ENCODE results near the gene MLXIPL. TPM values are rescaled to one million over a fixed set of nuclear protein-coding genes. Genes with fewer than 3 reads are reported as not detected.

MLXIPL gene
- total and polyA plus RNA-seq, 2 donors (not counting 3 experiments of a cell fraction or from before 2014, with no cell fraction given): not detected

DNA sequence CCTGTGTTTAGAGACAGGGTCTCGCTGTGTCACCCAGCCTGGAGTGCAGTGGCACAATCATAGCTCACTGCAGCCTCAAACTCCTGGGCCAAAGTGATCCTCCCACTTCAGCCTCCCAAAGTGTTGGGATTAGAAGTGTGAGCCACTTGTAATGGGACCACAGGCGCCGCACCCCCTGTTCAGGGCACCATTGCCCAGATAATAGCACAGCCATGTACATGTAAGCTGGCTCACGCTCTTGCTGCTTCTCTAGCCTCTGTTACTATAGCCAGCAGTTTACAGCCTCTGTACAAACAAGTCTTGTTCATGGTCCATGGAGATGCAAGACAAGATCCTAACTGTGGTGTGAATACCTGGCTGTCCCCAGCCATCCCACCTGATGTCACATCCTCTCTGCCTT lies 4.2 kb upstream of the MLXIPL start:
- Histone ChIP-seq H3K27ac (ENCODE audit: insufficient read depth, low read depth, low read length) (no peak overlapping the region), H3K4me3 (replicated peaks in 1 of 3; ENCODE audit: insufficient read depth in 1 of 3, low read depth in 1 of 3, low read length in 3 of 3) (no peak overlapping the region), H3K27me3 (ENCODE audit: control insufficient read depth in 2 of 2, insufficient read depth in 2 of 2, low read length in 2 of 2) (peaks cover 14 to 25% of the 10 kb centered on the region in 2 experiments), H3K4me2 (ENCODE audit: insufficient read depth, low read length) (no peak overlapping the region), H3K9me1 (replicated peaks; ENCODE audit: control insufficient read depth, extremely low read depth, insufficient read depth, low read length) (no peaks in the 10 kb centered on the region), H4K20me1 (replicated peaks; ENCODE audit: control insufficient read depth, extremely low read depth, insufficient read depth, low read length) (no peaks in the 10 kb centered on the region), H3K9ac (replicated peaks; ENCODE audit: extremely low read depth, insufficient read depth, low read length) (no peak overlapping the region), H3K79me2 (ENCODE audit: control insufficient read depth, insufficient read depth, low read length) (no peaks in the 10 kb centered on the region), H3K9me3 (replicated peaks; ENCODE audit: control insufficient read depth, insufficient read depth, low read length) (no peaks in the 10 kb centered on the region), H2AFZ (ENCODE audit: low read depth, low read length) (no peak overlapping the region), H3K36me3 (ENCODE audit: control insufficient read depth in 2 of 2, extremely low read depth in 1 of 2, insufficient read depth in 2 of 2, low read length in 2 of 2) (no peaks in the 10 kb centered on the region), H3K4me1 (ENCODE audit: control insufficient read depth, extremely low read depth, insufficient read depth, low read length) (peaks cover 3% of the 10 kb centered on the region)
- TF ChIP-seq JUN (IDR thresholded peaks at IDR 0.05; ENCODE audit: borderline replicate concordance, insufficient read depth, insufficient read length, low read depth): no peak
- TF ChIP-seq, protein P1, sequence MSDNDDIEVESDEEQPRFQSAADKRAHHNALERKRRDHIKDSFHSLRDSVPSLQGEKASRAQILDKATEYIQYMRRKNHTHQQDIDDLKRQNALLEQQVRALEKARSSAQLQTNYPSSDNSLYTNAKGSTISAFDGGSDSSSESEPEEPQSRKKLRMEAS (IDR thresholded peaks at IDR 0.05; ENCODE audit: insufficient read depth, insufficient read length): no peak
- TF ChIP-seq GATA2 (IDR thresholded peaks at IDR 0.05; ENCODE audit: insufficient read depth, insufficient read length, low read depth, low read length): no peak
- TF ChIP-seq POLR2AphosphoS5 (IDR thresholded peaks at IDR 0.05; ENCODE audit: insufficient read depth, low read depth, low read length): no peak
- TF ChIP-seq FOS (IDR thresholded peaks at IDR 0.05; ENCODE audit: borderline replicate concordance, insufficient read depth, low read length): no peak
- no peak for TF ChIP-seq POLR2A (IDR thresholded peaks at IDR 0.05; ENCODE audit: low read depth, low read length)
- no peak for TF ChIP-seq MYC (IDR thresholded peaks at IDR 0.05; ENCODE audit: low read depth, low read length)
- no peak for TF ChIP-seq EZH2 (IDR thresholded peaks at IDR 0.05; ENCODE audit: borderline replicate concordance, low read depth, low read length, severe bottlenecking)
- no TSS peak for BruUV-seq (replicated peaks)
- CTCF ChIA-PET: interaction anchor here (0.6 to 3.2 kb wide), 32 partner anchors 8 to 464 kb away, joined by 3 to 50 read pairs (median 5); partner anchors contain the start of genes STX1A and VPS37D
- DNase-seq (ENCODE audit: low read depth, low spot score): no peak
- FAIRE-seq: no peak
- POLR2A ChIA-PET: no interaction called here
- dilution Hi-C loops (cut with MboI; ENCODE audit: extremely low pct_ligation_motif_present, low sequenced_read_pairs) (no loop called here), intact Hi-C loops (cut with micrococcal nuclease) (loop anchor here (5.0 kb wide), 1 partner anchor 39 kb away; the partner anchor contains the start of gene VPS37D)

DNA sequence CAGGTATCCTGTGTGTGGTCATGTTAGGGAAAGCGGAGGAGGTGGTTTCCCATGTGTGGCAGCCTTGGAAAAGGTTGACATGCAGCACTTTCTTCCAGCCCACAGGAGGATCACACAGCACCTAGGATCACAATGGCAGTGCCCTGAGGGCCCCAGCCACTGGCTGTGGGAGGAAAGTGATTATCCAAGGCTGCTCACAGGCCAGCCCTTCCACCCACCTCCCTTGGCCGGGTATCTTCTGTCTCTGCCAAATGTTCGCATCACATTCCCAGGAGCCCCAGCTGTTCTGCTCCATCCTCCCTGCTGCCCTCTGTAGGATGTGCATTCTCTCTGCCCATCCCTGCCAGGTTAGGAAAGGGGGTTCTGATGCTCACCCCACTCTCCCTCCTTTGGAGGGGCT lies 2.5 kb upstream of the MLXIPL start:
- dilution Hi-C loops (cut with MboI; ENCODE audit: extremely low pct_ligation_motif_present, low sequenced_read_pairs): no loop called here
- FAIRE-seq (no peak), DNase-seq (ENCODE audit: low read depth, low spot score) (no peak)
- no peak overlapping the region for H3K9ac ChIP-seq (replicated peaks; ENCODE audit: extremely low read depth, insufficient read depth, low read length)
- TF ChIP-seq, protein P1 (IDR thresholded peaks at IDR 0.05; ENCODE audit: insufficient read depth, insufficient read length): no peak
- TF ChIP-seq MYC (IDR thresholded peaks at IDR 0.05; ENCODE audit: low read depth, low read length): no peak
- no peak for TF ChIP-seq POLR2A (IDR thresholded peaks at IDR 0.05; ENCODE audit: low read depth, low read length)
- no peak for TF ChIP-seq POLR2AphosphoS5 (IDR thresholded peaks at IDR 0.05; ENCODE audit: insufficient read depth, low read depth, low read length)
- no peak for TF ChIP-seq GATA2 (IDR thresholded peaks at IDR 0.05; ENCODE audit: insufficient read depth, insufficient read length, low read depth, low read length)
- no peak for TF ChIP-seq FOS (IDR thresholded peaks at IDR 0.05; ENCODE audit: borderline replicate concordance, insufficient read depth, low read length)
- no peak for TF ChIP-seq EZH2 (IDR thresholded peaks at IDR 0.05; ENCODE audit: borderline replicate concordance, low read depth, low read length, severe bottlenecking)
- TF ChIP-seq JUN (IDR thresholded peaks at IDR 0.05; ENCODE audit: borderline replicate concordance, insufficient read depth, insufficient read length, low read depth): no peak
- TF ChIP-seq, protein P2, sequence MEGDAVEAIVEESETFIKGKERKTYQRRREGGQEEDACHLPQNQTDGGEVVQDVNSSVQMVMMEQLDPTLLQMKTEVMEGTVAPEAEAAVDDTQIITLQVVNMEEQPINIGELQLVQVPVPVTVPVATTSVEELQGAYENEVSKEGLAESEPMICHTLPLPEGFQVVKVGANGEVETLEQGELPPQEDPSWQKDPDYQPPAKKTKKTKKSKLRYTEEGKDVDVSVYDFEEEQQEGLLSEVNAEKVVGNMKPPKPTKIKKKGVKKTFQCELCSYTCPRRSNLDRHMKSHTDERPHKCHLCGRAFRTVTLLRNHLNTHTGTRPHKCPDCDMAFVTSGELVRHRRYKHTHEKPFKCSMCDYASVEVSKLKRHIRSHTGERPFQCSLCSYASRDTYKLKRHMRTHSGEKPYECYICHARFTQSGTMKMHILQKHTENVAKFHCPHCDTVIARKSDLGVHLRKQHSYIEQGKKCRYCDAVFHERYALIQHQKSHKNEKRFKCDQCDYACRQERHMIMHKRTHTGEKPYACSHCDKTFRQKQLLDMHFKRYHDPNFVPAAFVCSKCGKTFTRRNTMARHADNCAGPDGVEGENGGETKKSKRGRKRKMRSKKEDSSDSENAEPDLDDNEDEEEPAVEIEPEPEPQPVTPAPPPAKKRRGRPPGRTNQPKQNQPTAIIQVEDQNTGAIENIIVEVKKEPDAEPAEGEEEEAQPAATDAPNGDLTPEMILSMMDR (IDR thresholded peaks at IDR 0.05; ENCODE audit: extremely low read depth in 1 of 2, insufficient read depth in 1 of 2, low read depth in 1 of 2, low read length in 2 of 2): no peak
- intact Hi-C loops (cut with micrococcal nuclease): loop anchor here (5.0 kb wide), 1 partner anchor 40 kb away; the partner anchor contains the start of gene VPS37D
- H3K36me3 ChIP-seq (ENCODE audit: control insufficient read depth in 2 of 2, extremely low read depth in 1 of 2, insufficient read depth in 2 of 2, low read length in 2 of 2): no peaks in the 10 kb centered on the region
- peaks cover 3% of the 10 kb centered on the region for H3K4me1 ChIP-seq (ENCODE audit: control insufficient read depth, extremely low read depth, insufficient read depth, low read length)
- ChIA-PET CTCF (interaction anchor here (0.8 to 1.4 kb wide), 3 partner anchors 20 to 99 kb away, joined by 3 to 6 read pairs (median 5); no protein-coding TSS in a partner anchor), POLR2A (no interaction called here)
- no peaks in the 10 kb centered on the region for H3K9me1 ChIP-seq (replicated peaks; ENCODE audit: control insufficient read depth, extremely low read depth, insufficient read depth, low read length)
- peaks cover 25 to 39% of the 10 kb centered on the region in 2 experiments for H3K27me3 ChIP-seq (ENCODE audit: control insufficient read depth in 2 of 2, insufficient read depth in 2 of 2, low read length in 2 of 2)
- BruUV-seq (replicated peaks): no TSS peak
- H3K27ac ChIP-seq (ENCODE audit: insufficient read depth, low read depth, low read length): no peak overlapping the region
- H3K79me2 ChIP-seq (ENCODE audit: control insufficient read depth, insufficient read depth, low read length): no peaks in the 10 kb centered on the region
- no peak overlapping the region for H3K4me3 ChIP-seq (replicated peaks in 1 of 3; ENCODE audit: insufficient read depth in 1 of 3, low read depth in 1 of 3, low read length in 3 of 3)
- no peak overlapping the region for H3K4me2 ChIP-seq (ENCODE audit: insufficient read depth, low read length)
- H3K9me3 ChIP-seq (replicated peaks; ENCODE audit: control insufficient read depth, insufficient read depth, low read length): no peaks in the 10 kb centered on the region
- H4K20me1 ChIP-seq (replicated peaks; ENCODE audit: control insufficient read depth, extremely low read depth, insufficient read depth, low read length): no peaks in the 10 kb centered on the region
- H2AFZ ChIP-seq (ENCODE audit: low read depth, low read length): no peak overlapping the region

Measured in endothelial cell of umbilical vein (primary cell).